OCI-LY1 (cell line): ENCODE results near the gene BCL2.
A peak's percentile ranks its signal among the peaks of the same experiment; 100 is the strongest.

ENCODE experiments used
- H2AFZ ChIP-seq: fragments of 200-600 bp; sonication (generic), shearing (Covaris generic); 2 replicates; pipeline ENCODE4 v1.6.0; 2014; ENCODE audit warnings: antibody characterized with exemption, mild to moderate bottlenecking, low read length
- H3F3A ChIP-seq: fragments of 200-600 bp; sonication (generic), shearing (Covaris generic); 2 replicates; pipeline ENCODE4 v1.6.0; 2014; ENCODE audit warnings: mild to moderate bottlenecking, antibody characterized with exemption, low read length, moderate library complexity; ENCODE audit not compliant: insufficient read depth
- H3K27ac ChIP-seq: fragments of 200-600 bp; sonication (generic); 2 replicates; pipeline ENCODE4 v1.5.1; 2014; ENCODE audit warnings: low read length, mixed run types, mild to moderate bottlenecking, low read depth; ENCODE audit not compliant: poor library complexity, severe bottlenecking
- H3K27me3 ChIP-seq: fragments of 200-600 bp; sonication (generic); 2 replicates; pipeline ENCODE4 v1.6.0; 2014; ENCODE audit warnings: antibody characterized with exemption, mild to moderate bottlenecking, low read length, moderate library complexity; ENCODE audit not compliant: insufficient read depth
- H3K36me3 ChIP-seq: fragments of 200-600 bp; sonication (generic); 2 replicates; pipeline ENCODE4 v1.6.1; 2014; ENCODE audit warnings: mild to moderate bottlenecking, antibody characterized with exemption, low read length, moderate library complexity, mixed read lengths; ENCODE audit not compliant: insufficient read depth
- H3K4me1 ChIP-seq: fragments of 200-600 bp; sonication (generic); 2 replicates; pipeline ENCODE4 v1.5.1; 2014; ENCODE audit warnings: mild to moderate bottlenecking, low read length, moderate library complexity; ENCODE audit not compliant: insufficient read depth, severe bottlenecking
- H3K4me2 ChIP-seq: fragments of 200-600 bp; sonication (generic), shearing (Covaris generic); 2 replicates; pipeline ENCODE4 v1.6.1; 2014; ENCODE audit warnings: low read length
- H3K4me3 ChIP-seq: fragments of 200-600 bp; sonication (generic); 2 replicates; pipeline ENCODE4 v1.5.1; 2014; ENCODE audit warnings: low read length, low read depth, mild to moderate bottlenecking, mixed read lengths; ENCODE audit not compliant: poor library complexity, severe bottlenecking
- H3K79me2 ChIP-seq: fragments of 200-600 bp; shearing (Covaris generic); 2 replicates; pipeline ENCODE4 v1.6.1; 2016; ENCODE audit warnings: mixed run types, low read length, mixed read lengths; ENCODE audit not compliant: insufficient read depth
- H3K9ac ChIP-seq: fragments of 200-600 bp; sonication (generic), shearing (Covaris generic); 2 replicates; pipeline ENCODE4 v1.6.1; 2014; ENCODE audit warnings: mild to moderate bottlenecking, low read length, mixed read lengths
- H3K9me2 ChIP-seq: fragments of 200-600 bp; sonication (generic), shearing (Covaris generic); 2 replicates; pipeline ENCODE4 v1.6.1; 2014; ENCODE audit warnings: low read depth, mild to moderate bottlenecking, low read length, mixed read lengths
- H3K9me3 ChIP-seq: fragments of 200-600 bp; shearing (Covaris generic); 2 replicates; pipeline ENCODE4 v1.6.1; 2014; ENCODE audit warnings: low read length, mixed read lengths
- H4K20me1 ChIP-seq: fragments of 200-600 bp; sonication (generic), shearing (Covaris generic); 2 replicates; pipeline ENCODE4 v1.6.0; 2016; ENCODE audit warnings: mild to moderate bottlenecking, low read length; ENCODE audit not compliant: insufficient read depth
- CTCF ChIP-seq: fragments of 200-600 bp; sonication (generic), shearing (Covaris generic); IDR thresholded peaks from 2 replicates; pipeline ENCODE4 v1.5.1; 2017; ENCODE audit warnings: mild to moderate bottlenecking, antibody characterized with exemption, low read length, moderate library complexity, mixed read lengths
- EZH2 ChIP-seq: fragments of 200-600 bp; sonication (generic), shearing (Covaris generic); IDR thresholded peaks from 2 replicates; pipeline ENCODE4 v1.8.0; 2017; ENCODE audit warnings: borderline replicate concordance, mixed run types, mild to moderate bottlenecking, antibody characterized with exemption, low read length, moderate library complexity, mixed read lengths

BCL2 gene

GRCh38 chr18:63152791-63153190 is 166.8 kb downstream of the BCL2 start:
- Histone ChIP-seq H2AFZ (no peak overlapping the region), H3K4me1 (peaks cover 99% of the 10 kb centered on the region), H3K27me3 (no peaks in the 10 kb centered on the region), H4K20me1 (no peaks in the 10 kb centered on the region), H3K9me3 (no peaks in the 10 kb centered on the region), H3K36me3 (peaks cover 93% of the 10 kb centered on the region), H3K27ac (peak overlapping the region; percentile 99), H3K4me2 (peak overlapping the region; percentile 74), H3F3A (peaks cover 20% of the 10 kb centered on the region), H3K9ac (peak overlapping the region; percentile 87), H3K9me2 (no peaks in the 10 kb centered on the region), H3K4me3 (peak overlapping the region; percentile 61), H3K79me2 (peaks cover 94% of the 10 kb centered on the region)
- TF ChIP-seq CTCF, result no peak
- no peak for TF ChIP-seq EZH2

GRCh38 chr18:63152096-63152495 is 167.5 kb downstream of the BCL2 start:
- Histone ChIP-seq H3K4me1 (peaks cover 99% of the 10 kb centered on the region), H3K27ac (peak overlapping the region; percentile 99), H3K9me2 (no peaks in the 10 kb centered on the region), H3K27me3 (no peaks in the 10 kb centered on the region), H3K36me3 (peaks cover 93% of the 10 kb centered on the region), H3K4me2 (peak overlapping the region; percentile 74), H3K79me2 (peaks cover 94% of the 10 kb centered on the region), H4K20me1 (no peaks in the 10 kb centered on the region), H3K4me3 (peak overlapping the region; percentile 61), H2AFZ (no peak overlapping the region), H3K9ac (peak overlapping the region; percentile 87), H3K9me3 (no peaks in the 10 kb centered on the region), H3F3A (peaks cover 16% of the 10 kb centered on the region)
- TF ChIP-seq EZH2 (no peak), CTCF (no peak)

DNA sequence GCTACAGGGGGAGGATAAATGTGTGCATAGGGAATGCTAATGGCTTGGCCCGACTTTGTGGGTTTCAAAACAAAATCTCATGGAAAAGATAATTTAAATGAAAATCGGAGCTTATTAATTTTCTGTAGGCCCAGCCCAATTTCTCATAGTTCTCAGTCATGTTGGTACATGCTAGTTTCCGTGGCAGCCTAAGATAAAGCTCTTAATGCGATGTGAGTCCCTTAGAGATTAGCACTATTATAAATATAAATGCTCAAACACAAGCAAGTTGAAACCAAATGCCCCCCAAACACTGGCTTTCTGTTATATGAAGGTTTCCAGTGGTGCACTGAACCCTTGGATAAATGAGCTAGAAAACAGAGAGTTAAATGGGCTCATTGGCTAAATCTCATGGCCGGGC is 168.0 kb downstream of the BCL2 start:
- Histone ChIP-seq H2AFZ (no peak overlapping the region), H3K27ac (peak overlapping the region; percentile 99), H3K79me2 (peaks cover 94% of the 10 kb centered on the region), H3K9me3 (no peaks in the 10 kb centered on the region), H4K20me1 (no peaks in the 10 kb centered on the region), H3K27me3 (no peaks in the 10 kb centered on the region), H3K36me3 (peaks cover 93% of the 10 kb centered on the region), H3F3A (peaks cover 14% of the 10 kb centered on the region), H3K4me1 (peaks cover 99% of the 10 kb centered on the region), H3K9ac (peak overlapping the region; percentile 87), H3K9me2 (no peaks in the 10 kb centered on the region), H3K4me3 (peak overlapping the region; percentile 61), H3K4me2 (peak overlapping the region; percentile 74)
- TF ChIP-seq EZH2 (no peak), CTCF (no peak)
